NCI-H2107 (cell line): ENCODE data around the gene CNKSR2.

Experiments used
- DNase-seq: peaks from one replicate; lab custom pipeline; 2025; lab: John Stamatoyannopoulos, UW

The CNKSR2 gene

GRCh38 chrX:21610168-21610567 is 235.9 kb downstream of the CNKSR2 start:
- no peak for DNase-seq

DNA sequence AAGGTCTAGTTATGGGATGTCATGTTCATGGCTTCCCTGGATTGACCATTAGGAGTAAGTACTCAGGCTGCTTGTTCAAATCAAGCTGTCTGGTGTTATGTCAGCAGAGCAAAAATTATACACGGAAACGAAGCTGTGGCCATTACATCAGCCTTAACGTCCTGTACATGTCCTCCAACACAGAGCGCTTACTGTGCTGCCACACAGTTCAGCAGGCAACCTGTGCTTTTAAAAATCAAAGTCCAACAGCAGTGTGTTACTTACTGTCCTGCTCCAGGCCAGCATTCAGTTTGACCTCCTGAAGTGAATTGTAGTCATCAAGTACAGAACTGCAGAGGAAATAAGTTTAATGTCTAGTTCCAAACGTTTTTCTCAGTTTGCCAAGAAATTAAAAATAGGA is 237.9 kb downstream of the CNKSR2 start:
- no peak for DNase-seq

DNA sequence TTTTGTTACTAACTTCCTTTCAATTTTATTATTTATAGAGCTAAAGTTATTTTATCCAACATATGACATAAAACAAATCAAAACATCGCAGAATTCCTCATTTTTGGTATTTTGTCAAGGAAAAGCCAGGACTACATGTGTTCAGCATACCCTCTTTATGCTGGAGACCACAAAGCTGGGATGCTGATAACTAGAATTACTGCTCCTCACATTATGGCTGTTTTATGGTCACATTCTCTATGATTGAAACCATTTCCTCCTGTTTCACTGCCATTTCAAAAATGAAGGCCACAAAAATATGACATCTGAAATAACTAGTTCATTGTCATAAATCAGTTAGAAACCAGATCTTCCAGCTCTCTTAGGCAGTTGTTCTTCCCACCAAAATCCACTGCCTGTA is 242.2 kb downstream of the CNKSR2 start:
- no peak for DNase-seq

DNA sequence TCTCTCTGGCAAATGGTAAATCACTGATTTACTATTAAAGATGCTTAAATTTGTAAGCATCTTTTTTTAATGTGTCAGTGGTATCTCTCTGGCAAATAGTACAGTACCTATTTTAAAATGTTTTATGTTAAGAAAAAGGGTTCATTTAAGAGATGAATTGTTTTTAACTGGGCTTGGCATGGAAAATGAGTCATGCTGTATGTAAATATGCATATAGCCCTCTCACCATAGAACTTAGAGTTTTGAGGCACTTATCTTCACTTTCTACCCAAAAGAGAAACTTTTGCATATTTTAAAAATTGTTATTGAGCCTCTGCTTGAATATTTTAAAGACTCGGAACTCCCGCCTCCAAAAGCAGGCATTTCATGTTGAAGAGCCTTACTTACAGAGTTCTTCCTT is 246.0 kb downstream of the CNKSR2 start:
- DNase-seq, result no peak

DNA sequence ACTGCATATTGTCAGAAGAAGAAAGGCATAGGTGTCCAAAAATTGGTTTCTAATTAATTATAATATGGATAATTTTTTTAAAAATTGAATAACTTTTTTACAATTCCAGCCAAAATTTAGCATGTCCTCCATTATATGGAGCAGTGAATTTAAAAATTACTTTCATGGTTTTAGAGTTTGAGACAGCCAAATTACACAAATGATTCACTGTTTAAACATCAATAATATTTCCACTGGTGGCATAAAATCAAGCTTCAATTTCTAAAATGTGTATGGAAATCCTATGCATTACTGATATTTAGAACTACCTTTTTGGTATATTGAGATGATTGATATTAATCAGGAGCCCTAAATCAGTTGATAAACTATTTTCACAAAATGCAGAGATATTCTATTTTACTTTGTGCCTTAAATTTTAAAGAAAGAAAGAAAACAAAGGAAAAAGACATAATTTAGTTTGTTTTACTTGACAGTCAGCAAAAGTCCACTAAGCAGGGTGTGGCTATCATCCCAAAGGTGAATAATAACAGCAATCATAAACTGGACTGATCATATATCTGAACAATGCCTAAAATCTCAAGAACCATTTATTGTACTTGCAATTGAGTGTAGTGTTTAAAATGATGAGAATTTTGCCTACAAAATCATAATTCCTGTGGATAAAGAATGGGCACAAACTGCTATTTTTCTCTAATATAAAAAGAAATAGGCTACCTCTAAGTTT is 249.7 kb downstream of the CNKSR2 start:
- no peak for DNase-seq

DNA sequence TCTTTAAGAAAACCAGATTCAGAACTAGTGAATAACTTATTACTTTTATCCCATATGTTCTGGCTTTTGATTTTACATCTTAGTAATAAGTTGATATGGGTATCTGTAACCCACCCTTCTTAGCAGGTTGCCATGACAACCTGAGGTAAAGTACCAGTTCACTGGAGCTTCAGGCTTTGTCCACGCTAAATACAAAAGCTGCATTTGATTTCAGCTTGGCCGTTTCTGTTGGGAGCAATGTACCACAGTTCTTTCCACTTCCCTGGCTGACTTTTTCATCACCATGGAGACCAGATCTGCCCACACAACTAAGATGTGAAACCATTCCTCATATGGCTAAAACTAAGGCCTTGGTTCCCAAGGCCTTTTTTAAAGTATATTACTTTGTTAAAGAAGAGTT is 257.8 kb downstream of the CNKSR2 start:
- no peak for DNase-seq

- DNase-seq, result no peak
Observed at GRCh38 chrX:21638311-21638710, 264.1 kb downstream of the CNKSR2 start.

DNA sequence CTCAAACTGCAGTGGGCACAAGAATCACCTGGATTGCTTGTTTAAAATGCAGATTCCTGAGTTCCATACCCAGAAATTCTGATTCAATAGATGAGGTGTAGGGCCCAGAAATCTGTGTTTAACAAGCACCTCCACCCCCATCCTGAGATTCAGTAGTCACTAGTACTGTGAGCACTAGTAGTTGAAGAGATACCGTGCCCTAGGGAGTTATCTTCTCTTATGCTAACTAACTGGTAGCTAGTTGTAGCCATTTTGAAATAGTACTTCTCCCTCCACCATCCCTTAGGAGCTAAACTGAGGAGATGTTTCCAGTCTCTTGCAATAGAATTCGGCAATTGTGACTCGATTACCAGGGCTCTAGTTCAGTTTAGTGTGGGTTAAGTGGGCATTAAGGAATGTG is 265.6 kb downstream of the CNKSR2 start:
- DNase-seq, result no peak

- DNase-seq, result no peak
Observed at GRCh38 chrX:21645431-21645830, 271.2 kb downstream of the CNKSR2 start.

DNA sequence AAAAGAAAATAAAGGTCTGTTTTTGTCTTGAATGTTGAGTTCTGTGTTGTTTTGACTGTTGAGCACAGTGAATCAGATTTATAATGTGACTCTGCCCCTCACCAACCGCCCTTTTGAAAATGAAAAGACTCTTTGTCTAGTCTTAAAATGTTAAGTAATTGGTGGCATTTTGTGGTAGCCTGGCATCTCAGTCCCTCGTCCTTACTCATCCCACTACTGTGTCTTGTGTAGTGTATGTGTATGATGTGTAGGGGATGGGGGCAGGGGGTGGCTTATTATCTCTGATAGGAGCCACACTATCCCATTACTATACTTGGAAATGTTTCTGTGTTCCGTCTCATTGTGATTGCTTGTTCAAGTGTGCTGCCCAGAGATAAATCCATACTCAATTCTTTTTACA is 271.7 kb downstream of the CNKSR2 start:
- DNase-seq, result no peak

DNA sequence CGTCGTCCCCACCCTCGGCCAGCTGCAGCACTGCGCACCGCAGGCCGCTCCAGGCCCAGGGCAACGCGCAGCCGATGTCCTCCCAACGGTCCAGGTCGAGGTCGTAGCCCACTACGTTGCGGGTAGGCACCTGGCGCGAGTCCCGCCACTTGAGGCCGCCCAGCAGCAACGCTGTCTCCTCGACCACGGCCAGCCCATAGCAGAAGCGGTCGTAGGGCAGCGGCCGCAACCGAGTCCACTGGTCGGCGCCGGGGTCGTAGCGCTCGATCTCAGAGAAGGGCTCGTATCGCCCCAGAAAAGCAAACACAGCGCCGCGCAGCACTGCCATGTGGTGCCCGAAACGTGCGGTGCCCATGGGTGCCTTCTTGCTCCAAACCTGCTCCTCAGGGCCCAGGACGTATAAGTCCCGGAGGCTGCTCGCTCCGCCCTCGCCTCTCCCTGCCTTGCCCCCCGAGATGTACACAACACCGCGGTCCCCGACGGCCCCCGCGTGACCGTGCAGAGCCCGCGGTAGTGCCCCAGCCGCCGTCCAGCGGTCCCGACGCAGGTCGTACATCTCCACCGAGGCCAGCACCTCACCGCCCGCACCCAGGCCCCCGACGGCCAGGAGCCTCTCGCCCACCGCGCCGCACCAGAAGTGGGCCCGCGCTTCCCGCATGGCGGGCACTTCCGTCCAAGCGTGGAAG is 281.8 kb downstream of the CNKSR2 start:
- DNase-seq, result no peak

GRCh38 chrX:21656587-21657317 is 282.5 kb downstream of the CNKSR2 start:
- no peak for DNase-seq

GRCh38 chrX:21657318-21658151 is 283.3 kb downstream of the CNKSR2 start:
- no peak for DNase-seq

GRCh38 chrX:21658152-21658737 is 284.0 kb downstream of the CNKSR2 start, which contains the start of gene KLHL34:
KLHL34 (minus strand) TSS chrX:21658330; CDS start chrX:21657788, 542 bp downstream.
- no peak for DNase-seq

DNA sequence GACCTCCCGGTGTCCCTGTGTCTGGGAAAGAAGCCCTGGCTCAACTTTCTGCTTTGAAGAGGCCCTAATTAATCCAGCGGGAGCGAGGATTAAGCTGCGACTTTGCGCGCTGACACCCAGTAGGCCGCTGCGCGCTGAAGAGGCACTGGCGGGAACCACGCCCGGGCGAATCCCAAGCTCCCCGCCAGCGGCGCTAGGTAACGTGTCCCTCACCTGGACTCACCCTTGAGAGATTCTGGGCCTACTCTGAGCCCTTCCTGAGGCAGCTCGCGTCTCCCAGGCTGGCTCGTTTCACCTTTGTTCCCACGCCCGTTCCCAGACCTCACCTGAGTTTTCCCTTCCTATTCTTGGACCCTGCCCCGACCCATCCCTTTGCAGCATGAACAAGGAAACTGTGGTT is 284.5 kb downstream of the CNKSR2 start:
- no peak for DNase-seq

DNA sequence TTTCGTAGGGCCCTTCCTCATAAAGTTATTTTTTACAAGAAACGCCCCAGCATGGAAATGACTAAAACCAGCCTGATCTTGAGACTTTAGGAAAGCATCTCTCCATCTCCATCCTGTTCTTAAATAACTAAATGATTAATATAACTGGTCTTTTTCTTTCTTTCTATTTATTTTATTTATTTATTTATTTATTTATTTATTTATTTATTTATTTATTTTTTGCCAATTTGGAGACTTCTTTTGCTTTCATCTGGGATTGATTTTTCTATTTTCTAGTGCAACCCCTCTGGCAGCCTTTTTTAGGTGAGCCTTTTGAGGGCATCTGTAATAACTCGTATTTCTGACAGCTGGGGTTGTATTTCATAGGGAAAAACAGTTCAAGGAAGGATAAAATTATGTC is 285.1 kb downstream of the CNKSR2 start:
- no peak for DNase-seq

- DNase-seq, result no peak
Observed at GRCh38 chrX:21660156-21660555, 285.9 kb downstream of the CNKSR2 start.

- no peak for DNase-seq
Observed at GRCh38 chrX:21661316-21661715, 287.1 kb downstream of the CNKSR2 start.

GRCh38 chrX:21662761-21663160 is 288.5 kb downstream of the CNKSR2 start:
- DNase-seq, result no peak

DNA sequence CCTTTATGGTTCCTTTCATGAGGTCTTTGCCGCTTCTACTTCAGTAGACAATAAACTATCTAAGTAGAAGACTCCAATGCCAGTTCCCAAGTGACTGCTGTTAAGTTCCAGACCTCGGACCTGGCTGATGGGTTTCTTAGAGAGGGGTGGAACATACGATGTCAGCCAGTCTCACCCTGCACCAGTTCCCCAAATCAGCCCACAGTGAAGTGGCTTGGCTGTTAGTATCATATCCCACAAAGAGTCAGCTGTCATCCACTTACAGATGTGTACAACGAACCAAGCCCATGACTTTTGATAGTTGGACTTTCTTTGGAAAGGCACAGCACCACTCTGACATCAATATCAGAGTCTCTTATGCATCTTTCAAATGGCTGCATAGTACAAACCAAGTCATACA is 292.0 kb downstream of the CNKSR2 start:
- DNase-seq, result no peak

DNA sequence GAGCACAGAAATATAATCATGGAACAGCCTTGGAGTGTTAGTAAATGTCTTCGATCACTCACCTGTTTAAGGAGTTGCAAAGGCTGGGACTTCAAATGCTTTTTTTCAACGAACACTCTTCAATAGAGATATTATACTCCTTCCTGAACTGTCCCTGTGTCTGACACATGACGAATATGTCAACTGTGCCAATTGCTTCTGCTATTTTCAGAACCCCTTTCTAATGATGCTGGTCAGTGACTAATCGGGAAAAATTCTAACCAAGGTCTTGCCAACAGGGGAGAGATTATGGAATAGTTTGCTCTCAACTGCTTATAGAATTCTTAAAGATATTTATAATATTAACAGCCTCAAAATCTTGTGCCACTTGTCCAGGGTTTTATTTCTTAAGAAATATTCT is 292.5 kb downstream of the CNKSR2 start:
- DNase-seq, result no peak
